GM19397 (cell line): ENCODE measurements around the gene CHORDC1.
A peak's percentile ranks its signal among the peaks of the same experiment; 100 is the strongest.
"Not testable (repeated sequence)": the region's sequence is repeated elsewhere in the genome, so short reads cannot be mapped to it uniquely, and the experiment has no call there.

Source experiments
- ATAC-seq: cut with Tn5 transposase; IDR thresholded peaks from one replicate; pipeline ENCODE4 v1.9.1; 2021; ENCODE audit warnings: mild to moderate bottlenecking, moderate library complexity; ENCODE audit not compliant: unreplicated experiment

CHORDC1 gene

DNA sequence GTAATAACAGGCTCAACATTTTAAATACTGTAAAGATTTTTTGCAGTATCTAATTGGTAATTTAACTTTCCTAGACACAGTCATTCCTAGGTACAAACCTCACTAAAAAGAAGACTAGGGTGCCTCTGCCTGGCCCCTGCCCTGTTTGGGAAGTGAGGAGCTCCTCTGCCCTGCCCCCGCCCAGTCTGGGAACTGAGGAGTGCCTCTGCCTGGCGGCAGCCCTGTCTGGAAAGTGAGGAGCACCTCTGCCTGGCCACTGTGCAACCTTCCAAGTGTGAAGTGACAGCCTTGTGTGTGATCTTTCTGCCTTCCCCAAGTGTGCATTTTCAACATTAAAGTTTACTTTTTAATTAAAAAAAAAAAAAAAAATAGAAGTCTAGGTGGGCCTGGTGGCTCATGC lies 4.2 kb downstream of the CHORDC1 start:
- ATAC-seq = no peak

GRCh38 chr11:90216611-90217010 lies 6.2 kb downstream of the CHORDC1 start:
- ATAC-seq = no peak

DNA sequence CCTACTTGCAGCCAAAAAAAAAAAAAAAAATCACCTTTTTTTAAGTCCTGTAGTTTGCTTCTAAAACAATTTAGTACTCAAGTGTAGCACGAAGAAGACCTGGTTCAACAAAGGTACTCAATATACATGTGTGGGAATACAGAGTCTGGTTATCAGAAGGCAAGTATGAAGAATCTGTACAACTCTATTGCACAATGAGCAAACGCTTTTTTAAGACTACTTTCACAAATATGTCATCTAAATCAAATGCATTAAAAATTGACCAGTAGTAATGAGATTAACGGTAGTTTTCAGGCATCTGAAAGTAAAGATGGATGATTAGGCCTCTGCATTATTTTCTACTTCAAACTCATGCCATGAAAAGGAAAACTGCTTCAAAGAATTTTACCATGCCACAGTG lies 9.5 kb downstream of the CHORDC1 start:
- ATAC-seq = no peak

DNA sequence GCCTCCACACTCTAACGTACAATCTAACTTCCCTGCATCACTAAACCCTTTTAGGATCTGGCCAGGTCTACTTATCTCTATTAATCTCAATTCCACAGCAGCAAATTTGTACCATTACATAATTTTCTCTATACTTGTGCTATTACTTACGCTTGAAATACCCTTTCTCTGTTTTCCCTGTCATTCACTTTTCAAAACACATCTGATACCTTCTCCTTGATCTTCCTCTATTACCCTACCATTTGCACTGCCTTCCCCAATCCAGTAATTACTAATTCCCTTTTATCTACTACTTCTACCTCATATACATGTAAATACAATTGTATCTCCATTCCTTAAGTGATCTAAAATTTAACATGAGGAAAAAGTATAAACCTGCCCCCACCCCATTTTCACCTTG lies 14.0 kb downstream of the CHORDC1 start:
- ATAC-seq = no peak

DNA sequence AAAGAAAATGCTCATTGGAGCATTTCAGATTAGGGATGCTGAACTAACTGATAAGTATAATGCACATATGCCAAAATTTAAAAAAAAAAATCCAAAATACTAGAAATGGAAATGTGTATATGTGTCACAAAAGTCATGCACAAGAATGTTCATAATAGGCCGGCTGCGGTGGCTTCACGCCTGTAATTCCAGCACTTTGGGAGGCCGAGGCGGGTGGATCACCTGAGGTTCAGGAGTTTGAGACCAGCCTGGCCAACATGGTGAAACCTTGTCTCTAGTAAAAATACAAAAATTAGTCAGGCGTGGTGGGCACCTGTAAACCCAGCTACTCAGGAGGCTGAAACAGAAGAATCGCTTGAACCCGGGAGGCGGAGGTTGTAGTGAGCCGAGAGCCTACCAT lies 14.9 kb downstream of the CHORDC1 start:
- not testable (repeated sequence) for ATAC-seq

- ATAC-seq = peak; percentile 69
These were observed 17.8 kb downstream of the CHORDC1 start for GRCh38 chr11:90204832-90205646.

GRCh38 chr11:90204407-90204806 lies 18.4 kb downstream of the CHORDC1 start:
- ATAC-seq = no peak

DNA sequence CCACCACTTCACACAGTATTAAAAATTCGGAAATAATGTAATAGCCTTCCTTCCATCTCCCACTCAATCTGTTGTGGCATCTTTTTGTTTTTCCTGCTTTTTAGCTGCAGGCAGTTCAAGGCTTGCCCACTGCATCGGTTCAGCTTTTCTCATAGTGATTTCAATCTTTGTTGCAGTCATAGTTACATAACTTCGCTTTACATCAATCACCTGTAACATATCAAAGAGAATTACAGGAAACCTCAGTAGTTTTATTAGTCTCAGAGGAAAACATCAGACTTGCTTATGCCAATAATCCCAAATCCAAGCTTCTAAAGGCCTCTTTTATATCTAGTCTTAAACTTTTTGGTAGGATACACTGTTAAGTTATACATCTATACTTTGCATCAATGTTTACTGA lies 20.5 kb downstream of the CHORDC1 start:
- no peak for ATAC-seq

- ATAC-seq = no peak
These were observed 25.5 kb downstream of the CHORDC1 start for GRCh38 chr11:90197377-90197776.

DNA sequence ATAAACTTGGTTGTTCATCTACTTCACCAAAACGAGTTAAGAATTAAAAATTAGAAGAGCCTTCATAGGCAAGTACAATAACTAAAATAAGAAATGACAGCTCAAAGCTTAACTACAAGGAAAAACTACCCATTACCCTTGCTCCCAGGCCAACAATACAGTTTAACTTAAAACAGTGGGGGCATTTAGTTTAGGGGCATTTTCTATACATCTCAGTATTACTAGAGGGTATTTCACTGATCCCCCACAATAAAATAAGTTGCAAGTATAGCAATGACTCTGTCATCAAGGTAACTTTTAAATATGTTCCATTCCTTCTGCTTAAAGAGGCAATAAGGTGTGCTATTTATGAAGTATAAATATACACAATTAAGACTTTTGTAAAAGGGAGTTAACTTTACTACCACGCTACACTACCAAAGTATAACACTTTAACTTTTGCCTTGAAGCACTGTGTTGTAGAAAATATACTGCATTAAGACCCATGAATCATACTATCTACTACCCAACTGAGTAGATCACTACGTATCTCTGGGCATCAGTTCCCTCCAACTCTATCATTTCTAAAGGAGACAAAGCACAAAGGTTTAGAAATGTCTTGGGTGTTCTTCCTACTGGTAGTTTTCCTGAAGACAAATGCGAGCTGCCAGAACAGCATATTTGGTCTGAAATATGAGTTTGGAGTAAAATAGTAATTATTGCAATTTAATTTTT lies 29.8 kb downstream of the CHORDC1 start:
- no peak for ATAC-seq

GRCh38 chr11:90189011-90189410 lies 33.8 kb downstream of the CHORDC1 start:
- ATAC-seq = no peak

- ATAC-seq = no peak
These were observed 35.0 kb downstream of the CHORDC1 start for GRCh38 chr11:90187839-90188238.

DNA sequence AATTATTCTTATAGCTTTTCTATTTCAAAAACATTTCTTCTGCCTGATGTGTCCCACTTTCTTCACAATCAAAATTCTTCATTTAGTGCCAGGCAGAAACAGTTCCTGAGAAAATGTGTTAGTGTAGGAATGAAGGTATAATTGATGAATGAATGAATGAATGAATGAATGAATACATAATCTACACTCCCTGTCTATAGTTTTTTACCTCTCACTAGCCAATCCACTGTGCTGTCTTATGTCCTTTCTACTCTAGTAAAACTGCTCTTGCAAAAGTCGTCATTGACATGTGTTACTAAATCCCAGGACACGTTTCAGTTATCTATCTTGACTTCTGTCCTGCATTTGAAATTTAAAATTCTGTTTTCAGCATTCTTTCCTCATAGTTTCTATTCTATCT lies 42.9 kb downstream of the CHORDC1 start:
- ATAC-seq = no peak

DNA sequence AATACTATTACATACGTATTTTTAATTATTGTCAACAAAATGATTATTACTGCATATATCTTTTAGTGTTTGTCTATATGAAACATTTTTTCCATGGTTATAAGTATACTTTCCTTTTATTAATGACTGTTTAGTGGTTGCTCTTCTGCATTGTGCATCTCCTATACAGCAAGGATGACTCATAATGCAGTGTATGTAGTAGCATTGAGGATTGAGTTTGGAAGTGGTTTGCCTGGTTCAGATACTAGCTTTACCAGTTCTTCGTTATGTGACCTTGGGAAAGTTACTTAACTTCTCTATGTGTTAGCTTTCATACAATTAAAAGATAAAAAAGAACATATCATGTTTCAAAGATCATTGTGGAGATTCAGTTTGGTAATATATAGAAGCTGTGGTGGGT lies 44.1 kb downstream of the CHORDC1 start:
- ATAC-seq = no peak

DNA sequence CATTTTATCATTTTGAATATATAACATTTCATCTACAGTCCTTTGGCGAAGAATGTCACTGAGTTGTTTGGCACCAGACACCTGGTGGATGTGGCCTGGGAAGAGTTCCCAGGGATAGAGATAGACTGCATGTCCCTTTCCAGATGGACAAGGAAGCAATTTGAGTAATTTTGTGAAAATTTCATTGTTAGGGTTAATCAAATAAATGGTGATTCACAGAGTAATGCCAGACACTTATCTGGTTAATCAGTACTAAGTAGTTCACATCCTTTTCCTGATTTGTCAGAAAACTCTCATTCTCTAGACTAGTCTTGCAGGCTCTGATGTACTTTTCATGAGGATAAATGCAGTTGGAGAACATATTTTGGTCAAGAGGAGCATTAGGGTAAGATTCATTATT lies 46.8 kb downstream of the CHORDC1 start:
- ATAC-seq = no peak

- ATAC-seq = no peak
These were observed 51.5 kb downstream of the CHORDC1 start for GRCh38 chr11:90171359-90171758.

- no peak for ATAC-seq
These were observed 54.3 kb downstream of the CHORDC1 start for GRCh38 chr11:90168571-90168970.

- ATAC-seq = not testable (repeated sequence)
These were observed 55.1 kb downstream of the CHORDC1 start for GRCh38 chr11:90167704-90168103.

- not testable (repeated sequence) for ATAC-seq
These were observed 55.8 kb downstream of the CHORDC1 start for GRCh38 chr11:90166982-90167573.
